ENCODE results near the gene ENTREP3.
"Not testable (repeated sequence)": the region's sequence is repeated elsewhere in the genome, so short reads cannot be mapped to it uniquely, and the experiment has no call there.

Gene ENTREP3

GRCh38 chr1:155255243-155256007 is at the start of gene ENTREP3:
Gene ENTREP3, minus strand, starts transcription at chr1:155255483. Its CDS starts 606 bp downstream, at chr1:155254877.
- DNase-seq = peak; percentile 74

DNA sequence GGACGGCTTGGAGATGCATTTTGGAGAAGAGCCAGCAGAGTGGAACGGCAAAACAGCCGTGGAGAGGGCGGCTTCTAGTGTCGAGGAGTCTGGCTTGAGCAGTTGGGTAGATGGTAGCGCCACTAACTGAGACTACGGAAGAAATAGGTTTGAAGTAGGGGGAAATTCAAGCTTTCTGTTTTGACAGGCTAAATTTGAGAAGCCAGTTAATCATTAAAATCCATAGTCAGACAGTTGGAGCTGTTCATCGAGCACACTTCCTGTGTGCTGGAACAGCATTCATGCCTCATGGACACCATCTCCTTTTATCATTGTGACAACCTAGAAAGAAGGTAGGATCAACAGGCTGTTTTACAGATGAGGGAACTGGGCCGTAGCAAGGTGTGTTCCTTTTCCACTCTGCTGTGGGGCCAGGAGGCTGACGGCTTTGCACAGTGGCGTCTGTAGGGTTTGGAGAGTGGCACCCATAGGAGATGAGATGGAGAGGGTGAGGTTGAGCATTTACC is 49.3 kb upstream of the ENTREP3 start:
- no peak for DNase-seq

DNA sequence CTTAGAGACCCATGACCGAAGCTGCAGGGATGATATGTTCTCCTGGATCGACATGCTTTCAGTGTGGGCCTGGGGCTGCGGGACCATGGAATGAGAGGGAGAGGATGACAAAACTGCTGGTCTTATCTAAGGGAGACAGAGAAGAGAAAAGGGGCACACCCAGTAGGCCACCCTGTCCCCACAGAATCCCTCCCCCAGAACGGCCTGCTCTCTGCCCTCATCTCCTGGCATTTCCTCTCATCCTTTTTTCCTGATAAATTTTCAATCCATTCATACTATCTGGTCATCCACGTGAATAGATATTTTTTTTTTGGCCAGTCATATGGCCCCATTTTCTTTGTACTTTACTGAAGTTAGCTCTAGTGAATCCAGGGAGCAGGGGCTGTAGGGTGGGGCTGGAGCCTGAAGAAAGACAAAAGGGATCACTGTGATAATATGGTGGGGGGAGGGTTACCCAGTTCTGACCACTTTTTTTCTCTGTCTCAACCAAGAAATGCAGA is 46.1 kb upstream of the ENTREP3 start, which contains the start of gene PKLR:
TSS of gene PKLR (minus strand) at position 97 of the 500 bp plus-strand sequence. CDS start at position 54, 43 bp downstream.
- no peak for DNase-seq

- DNase-seq = no peak
Measured at GRCh38 chr1:155300553-155301329, 45.5 kb upstream of the ENTREP3 start.

DNA sequence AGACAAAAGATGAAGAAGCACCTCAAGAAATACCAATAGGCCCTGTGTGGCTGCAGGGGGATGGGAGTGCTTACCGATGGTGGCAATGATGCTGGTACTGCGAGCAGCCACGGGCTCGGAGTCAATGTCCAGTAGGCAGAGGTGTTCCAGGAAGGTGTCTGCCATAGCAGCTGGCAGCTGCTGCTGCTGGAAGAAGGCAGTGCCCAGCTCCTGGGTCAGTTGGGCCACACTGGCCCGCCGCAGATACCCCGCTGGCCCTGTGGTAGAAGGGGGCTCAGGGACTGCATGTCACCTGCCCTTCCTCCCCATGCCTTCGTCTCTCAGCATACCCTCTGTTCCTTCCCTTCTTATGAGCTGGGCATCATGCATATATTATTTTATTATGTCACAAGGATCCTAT is 44.7 kb upstream of the ENTREP3 start:
- no peak for DNase-seq

GRCh38 chr1:155297384-155297783 is 42.1 kb upstream of the ENTREP3 start:
- no peak for DNase-seq

- DNase-seq = no peak
Measured at GRCh38 chr1:155296661-155297060, 41.4 kb upstream of the ENTREP3 start.

DNA sequence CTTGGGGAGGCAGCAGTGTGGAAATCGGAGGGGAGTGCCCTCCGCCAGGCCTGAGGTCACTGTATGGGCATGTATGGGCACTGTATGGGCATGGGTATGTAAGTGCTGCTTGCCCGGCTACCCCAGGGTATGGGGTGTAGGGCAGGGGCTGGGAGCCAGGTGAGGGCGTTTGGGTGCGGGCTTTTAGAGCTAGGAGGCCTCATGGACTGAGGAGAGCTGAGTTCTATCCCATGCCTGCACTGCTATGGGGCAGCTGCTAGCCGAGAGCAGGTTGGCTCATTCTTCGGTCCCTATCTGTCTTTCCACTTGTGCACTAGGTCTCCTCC is 40.6 kb upstream of the ENTREP3 start:
- no peak for DNase-seq

GRCh38 chr1:155295183-155295941 is 40.1 kb upstream of the ENTREP3 start:
- DNase-seq = no peak

DNA sequence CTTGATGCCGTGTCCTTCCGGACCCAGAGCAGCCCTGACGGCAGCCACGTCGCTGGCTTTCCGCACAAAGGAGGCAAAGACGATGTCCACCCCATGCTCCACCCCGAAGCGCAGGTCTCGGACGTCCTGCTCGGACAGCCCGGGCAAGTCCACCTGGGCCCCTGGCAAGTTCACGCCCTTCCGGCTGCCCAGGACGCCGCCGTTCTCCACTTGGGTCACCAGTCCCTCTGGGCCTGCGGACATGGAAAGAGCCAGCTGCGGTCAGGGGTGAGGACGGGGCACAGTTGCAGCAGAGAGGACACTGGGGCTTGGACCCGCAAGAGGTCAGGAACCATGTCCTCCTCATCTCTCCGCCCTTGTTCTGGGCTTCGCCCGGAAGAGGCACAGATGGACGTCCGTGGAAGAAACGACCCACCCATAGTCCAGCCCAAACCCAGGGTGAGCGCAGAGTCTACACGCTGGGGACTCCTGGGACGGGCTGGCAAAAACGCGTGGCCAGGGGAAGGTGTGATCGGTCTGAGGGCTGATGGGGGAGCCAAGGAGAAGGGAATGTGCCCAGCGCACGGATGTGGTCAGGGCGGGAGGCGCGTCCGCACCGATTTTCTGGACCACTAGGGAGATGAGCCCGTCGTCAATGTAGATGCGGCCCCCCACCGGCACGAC is 39.4 kb upstream of the ENTREP3 start:
- DNase-seq = no peak

DNA sequence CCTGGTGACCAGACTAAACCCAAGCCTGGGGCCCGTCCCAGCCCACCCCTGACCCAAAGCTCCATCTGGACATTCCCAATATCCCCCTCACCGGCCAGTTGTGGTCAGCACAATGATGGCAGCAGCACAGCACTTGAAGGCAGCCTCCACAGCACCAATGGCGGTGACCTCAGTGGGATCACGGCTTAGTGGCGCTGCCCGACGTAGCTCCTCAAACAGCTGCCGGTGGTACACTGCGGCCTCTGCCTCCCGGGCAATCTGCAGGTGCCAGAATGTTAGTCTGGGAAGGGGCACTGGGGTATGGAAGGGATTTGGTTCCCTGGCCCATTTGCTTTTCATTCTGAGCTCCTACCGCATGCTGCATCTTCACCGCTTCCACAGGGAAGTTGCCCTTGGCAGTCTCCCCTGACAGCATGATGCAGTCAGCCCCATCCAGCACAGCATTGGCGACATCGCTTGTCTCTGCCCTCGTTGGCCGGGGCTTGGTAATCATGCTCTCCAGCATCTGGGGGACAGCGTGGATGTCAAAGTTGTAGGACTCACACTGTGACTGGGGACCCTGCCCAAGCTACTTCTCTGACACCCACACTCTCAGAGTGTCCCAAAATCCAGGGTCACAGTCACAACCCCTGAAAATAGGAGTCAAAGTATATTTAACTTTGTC is 37.9 kb upstream of the ENTREP3 start:
- DNase-seq = no peak

GRCh38 chr1:155291006-155291405 is 35.7 kb upstream of the ENTREP3 start:
- DNase-seq = not testable (repeated sequence)

DNA sequence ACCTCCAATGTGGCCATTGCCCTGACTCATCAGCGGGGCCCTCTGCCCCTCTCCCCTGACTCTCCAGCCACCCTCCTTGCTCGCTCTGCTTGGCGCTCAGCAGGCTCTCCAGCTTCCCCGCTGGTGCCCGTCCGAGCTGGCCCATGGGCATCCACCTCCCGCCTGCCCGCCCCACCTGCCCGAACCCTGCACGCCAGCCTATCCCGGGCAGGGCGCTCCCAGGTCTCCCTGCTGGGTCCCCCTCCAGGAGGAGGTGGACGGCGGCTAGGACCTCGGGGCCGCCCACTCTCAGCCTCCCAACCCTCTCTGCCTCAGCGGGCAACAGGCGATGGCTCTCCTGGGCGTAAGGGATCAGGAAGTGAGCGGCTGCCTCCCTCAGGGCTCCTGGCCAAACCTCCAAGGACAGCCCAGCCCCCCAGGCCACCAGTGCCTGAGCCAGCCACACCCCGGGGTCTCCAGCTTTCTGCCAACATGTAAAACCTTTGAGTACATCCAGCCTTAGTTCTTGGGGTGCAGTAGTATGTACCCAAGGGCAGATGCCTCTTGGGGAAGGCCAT is 32.8 kb upstream of the ENTREP3 start:
- DNase-seq = no peak

- no peak for DNase-seq
Measured at GRCh38 chr1:155286544-155286943, 31.3 kb upstream of the ENTREP3 start.

- DNase-seq = no peak
Measured at GRCh38 chr1:155285631-155286044, 30.4 kb upstream of the ENTREP3 start.

GRCh38 chr1:155285063-155285462 is 29.8 kb upstream of the ENTREP3 start:
- no peak for DNase-seq

DNA sequence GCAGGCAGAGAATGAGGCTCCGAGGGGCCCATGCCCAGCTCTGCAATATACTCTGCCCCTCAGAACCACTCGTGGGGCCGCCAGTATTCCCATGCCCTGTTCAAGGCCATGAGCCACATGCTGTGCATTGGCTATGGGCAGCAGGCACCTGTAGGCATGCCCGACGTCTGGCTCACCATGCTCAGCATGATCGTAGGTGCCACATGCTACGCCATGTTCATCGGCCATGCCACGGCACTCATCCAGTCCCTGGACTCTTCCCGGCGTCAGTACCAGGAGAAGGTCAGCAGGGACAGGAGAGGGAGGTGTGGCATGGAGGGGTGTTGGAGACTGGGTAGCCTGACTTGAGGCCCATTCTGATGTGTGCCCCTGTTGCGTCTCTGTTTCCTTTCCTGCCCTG is 29.2 kb upstream of the ENTREP3 start:
- no peak for DNase-seq

DNA sequence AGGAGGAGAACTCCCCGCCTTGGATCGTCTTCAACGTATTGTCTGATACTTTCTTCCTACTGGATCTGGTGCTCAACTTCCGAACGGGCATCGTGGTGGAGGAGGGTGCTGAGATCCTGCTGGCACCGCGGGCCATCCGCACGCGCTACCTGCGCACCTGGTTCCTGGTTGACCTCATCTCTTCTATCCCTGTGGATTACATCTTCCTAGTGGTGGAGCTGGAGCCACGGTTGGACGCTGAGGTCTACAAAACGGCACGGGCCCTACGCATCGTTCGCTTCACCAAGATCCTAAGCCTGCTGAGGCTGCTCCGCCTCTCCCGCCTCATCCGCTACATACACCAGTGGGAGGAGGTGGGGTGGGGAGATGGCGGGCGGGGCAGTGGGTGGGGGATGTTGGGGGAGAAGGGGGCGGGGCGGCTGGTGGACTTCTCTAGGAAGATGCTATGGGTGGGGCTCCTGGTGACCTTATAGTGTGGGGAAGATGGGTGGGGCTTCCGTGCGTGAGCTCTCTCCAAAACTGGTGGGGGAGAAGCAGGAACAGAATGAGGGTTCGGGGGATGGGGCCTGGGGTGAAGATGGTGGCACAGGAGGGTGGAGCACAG is 27.3 kb upstream of the ENTREP3 start:
- DNase-seq = no peak

GRCh38 chr1:155279268-155279667 is 24.0 kb upstream of the ENTREP3 start:
- no peak for DNase-seq

DNA sequence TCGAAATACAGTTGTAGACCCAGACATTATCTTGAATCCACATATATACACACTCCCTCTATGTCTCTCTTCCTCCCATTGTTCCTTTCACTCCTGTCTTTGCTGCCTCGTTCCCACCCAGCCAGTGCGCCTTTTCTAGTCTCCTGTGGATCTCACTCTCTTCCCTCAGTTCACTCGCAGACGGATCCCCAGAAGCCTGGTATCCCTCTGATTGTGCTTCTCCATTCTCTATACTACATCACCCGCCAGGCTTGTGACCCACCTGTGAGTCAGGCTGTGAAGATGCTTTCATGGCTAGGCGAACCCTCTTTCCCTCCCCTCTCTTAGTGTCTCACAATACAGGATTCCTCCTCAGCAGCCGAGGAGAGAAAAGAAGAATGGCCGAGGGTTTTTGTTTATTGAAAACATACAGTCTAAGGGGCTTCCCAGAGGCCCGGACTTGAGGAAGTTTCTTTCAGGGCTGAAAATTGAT is 23.4 kb upstream of the ENTREP3 start:
- DNase-seq = no peak

Data from NCI-H226 (cell line).